Smooth muscle cell (in vitro differentiated cells): ENCODE data around the gene TLE5. TPM values are rescaled to one million over a fixed set of nuclear protein-coding genes. Genes with fewer than 3 reads are reported as not detected.

Experiments
- DNase-seq: peaks from one replicate; lab custom pipeline; 2025; ENCODE audit not compliant: unreplicated experiment; lab: John Stamatoyannopoulos, UW
- H2AFZ ChIP-seq: fragments of 200-600 bp; sonication (generic); 2 replicates; pipeline ENCODE4 v1.6.0; 2016; ENCODE audit warnings: antibody characterized with exemption, low read depth, mild to moderate bottlenecking
- H3F3A ChIP-seq: fragments of 200-600 bp; sonication (generic); 2 replicates; pipeline ENCODE4 v1.6.0; 2017; ENCODE audit warnings: antibody characterized with exemption, low read depth
- H3K27ac ChIP-seq: fragments of 200-600 bp; sonication (generic); 2 replicates; pipeline ENCODE4 v1.5.1; 2016; ENCODE audit warnings: low read depth, mild to moderate bottlenecking
- H3K27me3 ChIP-seq: fragments of 200-600 bp; sonication (generic); 2 replicates; pipeline ENCODE4 v1.6.1; 2016; ENCODE audit warnings: low read depth, mild to moderate bottlenecking
- H3K36me3 ChIP-seq: fragments of 200-600 bp; sonication (generic); 2 replicates; pipeline ENCODE4 v1.5.1; 2016; ENCODE audit warnings: low read depth
- H3K4me1 ChIP-seq: fragments of 200-600 bp; sonication (generic); 2 replicates; pipeline ENCODE4 v1.5.1; 2016; ENCODE audit warnings: low read depth
- H3K4me2 ChIP-seq: fragments of 200-600 bp; sonication (generic); 2 replicates; pipeline ENCODE4 v1.6.0; 2016; ENCODE audit warnings: mild to moderate bottlenecking
- H3K4me3 ChIP-seq: fragments of 200-600 bp; sonication (generic); 2 replicates; pipeline ENCODE4 v1.5.1; 2016; ENCODE audit warnings: mild to moderate bottlenecking
- H3K79me2 ChIP-seq: fragments of 200-600 bp; sonication (generic); 2 replicates; pipeline ENCODE4 v1.6.0; 2016; ENCODE audit warnings: low read depth, mild to moderate bottlenecking
- H3K9ac ChIP-seq: fragments of 200-600 bp; sonication (generic); 2 replicates; pipeline ENCODE4 v1.6.0; 2016; ENCODE audit warnings: low read depth
- H3K9me3 ChIP-seq: fragments of 200-600 bp; sonication (generic); replicated peaks from 2 replicates; pipeline ENCODE4 v1.5.1; 2016; ENCODE audit warnings: low read depth
- H4K20me1 ChIP-seq: fragments of 200-600 bp; sonication (generic); 2 replicates; pipeline ENCODE4 v1.6.0; 2016; ENCODE audit warnings: low read depth
- WGBS: methylation state at CpG from one replicate; pipeline ENCODE4 v1.1.7; 2016; ENCODE audit warnings: low lambda C conversion rate; 5-methylcytosine and 5-hydroxymethylcytosine counted together
- polyA plus RNA-seq: library from polyadenylated mRNA; unstranded; fragments of >200 nt; fragmentation: Nextera tagmentation; extraction: Ambion mirVana; gene quantifications from 2 replicates; pipeline ENCODE4 v1.2.1, GENCODE V29; 2016
- total RNA-seq: library from RNA; depleted of rRNA; stranded (reverse); fragments of >200 nt; gene quantifications from 2 replicates; pipeline ENCODE4 v1.2.3, GENCODE V29; 2014
- TF ChIP-seq, protein P1 (sequence below): fragments of 200-600 bp; sonication (generic); IDR thresholded peaks from 2 replicates; pipeline ENCODE4 v1.5.1; 2017; ENCODE audit warnings: borderline replicate concordance, mild to moderate bottlenecking, antibody characterized with exemption; ENCODE audit not compliant: insufficient read depth, poor library complexity, severe bottlenecking

The TLE5 gene
- total and polyA plus RNA-seq, 2 experiments from 2014 or later = 146 to 274 TPM

DNA sequence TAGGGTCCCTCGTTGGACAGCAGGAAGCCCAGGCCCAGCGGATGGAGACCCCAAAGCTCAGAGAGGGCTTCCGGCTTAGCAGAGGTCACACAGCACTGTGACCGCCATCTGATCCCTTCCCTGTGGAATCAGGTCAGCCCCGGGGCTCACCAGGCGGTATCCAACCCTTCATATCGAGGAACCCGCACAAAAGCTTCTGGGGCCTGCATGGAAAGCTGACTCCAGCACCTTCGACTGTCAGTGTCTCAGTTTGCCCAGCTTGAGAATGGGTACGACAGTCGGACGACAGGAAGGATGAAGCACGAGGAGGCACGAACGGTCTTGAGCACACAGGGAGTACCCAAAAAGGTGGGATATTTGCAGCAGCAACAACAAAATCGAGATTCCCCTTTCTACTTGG is 2.6 kb downstream of the TLE5 start:
- peaks cover 6% of the 10 kb centered on the region for H3F3A ChIP-seq
- peaks cover 7% of the 10 kb centered on the region for H3K79me2 ChIP-seq
- H2AFZ ChIP-seq = no peak overlapping the region
- no peak overlapping the region for H3K9ac ChIP-seq
- 94% methylated on average over 16 of the region's 16 CpGs for WGBS
- peaks cover 61% of the 10 kb centered on the region for H4K20me1 ChIP-seq
- no peak overlapping the region for H3K4me3 ChIP-seq
- H3K27me3 ChIP-seq = no peaks in the 10 kb centered on the region
- no peak overlapping the region for H3K4me2 ChIP-seq
- no peaks in the 10 kb centered on the region for H3K9me3 ChIP-seq
- H3K27ac ChIP-seq = no peak overlapping the region
- H3K36me3 ChIP-seq = no peaks in the 10 kb centered on the region
- no peak for DNase-seq
- H3K4me1 ChIP-seq = peaks cover 8% of the 10 kb centered on the region
- TF ChIP-seq, protein P1, sequence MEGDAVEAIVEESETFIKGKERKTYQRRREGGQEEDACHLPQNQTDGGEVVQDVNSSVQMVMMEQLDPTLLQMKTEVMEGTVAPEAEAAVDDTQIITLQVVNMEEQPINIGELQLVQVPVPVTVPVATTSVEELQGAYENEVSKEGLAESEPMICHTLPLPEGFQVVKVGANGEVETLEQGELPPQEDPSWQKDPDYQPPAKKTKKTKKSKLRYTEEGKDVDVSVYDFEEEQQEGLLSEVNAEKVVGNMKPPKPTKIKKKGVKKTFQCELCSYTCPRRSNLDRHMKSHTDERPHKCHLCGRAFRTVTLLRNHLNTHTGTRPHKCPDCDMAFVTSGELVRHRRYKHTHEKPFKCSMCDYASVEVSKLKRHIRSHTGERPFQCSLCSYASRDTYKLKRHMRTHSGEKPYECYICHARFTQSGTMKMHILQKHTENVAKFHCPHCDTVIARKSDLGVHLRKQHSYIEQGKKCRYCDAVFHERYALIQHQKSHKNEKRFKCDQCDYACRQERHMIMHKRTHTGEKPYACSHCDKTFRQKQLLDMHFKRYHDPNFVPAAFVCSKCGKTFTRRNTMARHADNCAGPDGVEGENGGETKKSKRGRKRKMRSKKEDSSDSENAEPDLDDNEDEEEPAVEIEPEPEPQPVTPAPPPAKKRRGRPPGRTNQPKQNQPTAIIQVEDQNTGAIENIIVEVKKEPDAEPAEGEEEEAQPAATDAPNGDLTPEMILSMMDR = no peak

DNA sequence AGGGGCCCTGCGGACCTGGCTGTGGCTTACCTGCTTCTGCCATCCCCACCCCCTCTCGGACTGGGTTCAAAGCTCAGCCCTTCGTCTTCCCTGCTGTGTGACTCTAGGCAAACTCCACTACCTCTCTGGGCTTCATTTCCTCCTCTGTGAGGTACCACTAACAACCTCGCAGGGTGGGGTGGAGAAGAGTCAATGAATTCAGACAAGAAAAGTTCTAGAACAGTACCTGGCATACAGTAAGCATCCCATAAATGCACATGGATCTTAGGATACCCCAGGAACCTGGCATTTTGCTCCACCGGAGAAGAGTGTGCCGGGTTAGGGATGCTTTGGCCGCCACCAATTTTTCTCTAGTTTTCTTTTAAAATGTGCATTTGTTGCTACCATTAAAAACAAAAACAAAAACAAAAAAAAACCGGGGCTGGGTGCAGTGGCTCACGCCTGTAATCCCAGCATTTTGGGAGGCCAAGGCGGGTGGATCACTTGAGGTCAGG is 3.4 kb downstream of the TLE5 start:
- H4K20me1 ChIP-seq = peaks cover 66% of the 10 kb centered on the region
- peaks cover 6% of the 10 kb centered on the region for H3F3A ChIP-seq
- TF ChIP-seq, protein P1 = no peak
- no peak overlapping the region for H3K9ac ChIP-seq
- H3K4me3 ChIP-seq = no peak overlapping the region
- WGBS = 96% methylated on average over 10 of the region's 10 CpGs
- H3K9me3 ChIP-seq = no peaks in the 10 kb centered on the region
- no peak overlapping the region for H3K27ac ChIP-seq
- no peak for DNase-seq
- no peaks in the 10 kb centered on the region for H3K36me3 ChIP-seq
- peaks cover 8% of the 10 kb centered on the region for H3K4me1 ChIP-seq
- H3K4me2 ChIP-seq = no peak overlapping the region
- no peaks in the 10 kb centered on the region for H3K27me3 ChIP-seq
- peaks cover 7% of the 10 kb centered on the region for H3K79me2 ChIP-seq
- H2AFZ ChIP-seq = no peak overlapping the region

DNA sequence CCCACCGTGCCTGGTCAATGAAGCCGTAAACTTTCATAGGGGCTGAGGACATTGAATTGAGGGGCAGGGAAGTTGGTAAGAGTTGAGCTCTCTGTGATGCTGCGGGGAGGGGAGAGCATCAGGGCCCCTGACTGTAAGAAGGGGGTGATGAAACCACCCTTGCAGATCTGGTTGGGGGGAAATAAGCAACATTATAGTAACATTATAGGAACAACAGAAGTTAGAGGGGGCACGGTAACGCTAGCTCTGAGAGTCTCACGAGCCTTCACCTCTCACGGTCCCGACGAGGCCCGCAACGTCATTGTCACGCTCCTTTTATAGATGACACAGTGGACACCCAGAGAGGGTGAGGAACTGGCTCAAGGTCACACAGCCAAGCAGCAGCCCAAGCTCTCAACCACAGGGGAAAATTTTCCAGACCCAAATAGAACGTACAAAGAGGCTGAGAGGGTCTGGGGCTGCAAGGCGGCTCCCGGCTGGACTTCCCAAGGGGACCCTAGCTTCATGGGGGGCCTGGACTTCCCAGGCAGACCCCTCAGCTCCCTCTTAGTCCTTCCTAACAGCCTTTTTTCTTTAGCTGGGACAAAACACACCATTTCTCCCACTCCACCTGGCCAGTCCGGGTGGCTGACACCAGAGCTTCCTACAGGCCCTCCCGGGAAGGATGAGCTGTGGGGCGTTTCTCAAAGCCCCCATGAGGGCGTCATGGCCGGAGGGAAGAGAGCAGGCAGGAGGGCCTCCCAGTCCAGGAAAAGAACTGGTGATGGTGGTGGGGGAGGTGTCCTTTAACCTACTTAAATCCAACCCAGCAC is 4.1 kb downstream of the TLE5 start:
- Histone ChIP-seq H3K4me3 (no peak overlapping the region), H3K4me1 (peaks cover 8% of the 10 kb centered on the region), H3K79me2 (peaks cover 7% of the 10 kb centered on the region), H3K9ac (no peak overlapping the region), H3K4me2 (no peak overlapping the region), H3K36me3 (no peaks in the 10 kb centered on the region), H2AFZ (no peak overlapping the region), H3F3A (peaks cover 6% of the 10 kb centered on the region), H4K20me1 (peaks cover 66% of the 10 kb centered on the region), H3K27ac (no peak overlapping the region), H3K27me3 (no peaks in the 10 kb centered on the region), H3K9me3 (no peaks in the 10 kb centered on the region)
- no peak for DNase-seq
- TF ChIP-seq, protein P1 = no peak
- 96% methylated on average over 20 of the region's 20 CpGs for WGBS

DNA sequence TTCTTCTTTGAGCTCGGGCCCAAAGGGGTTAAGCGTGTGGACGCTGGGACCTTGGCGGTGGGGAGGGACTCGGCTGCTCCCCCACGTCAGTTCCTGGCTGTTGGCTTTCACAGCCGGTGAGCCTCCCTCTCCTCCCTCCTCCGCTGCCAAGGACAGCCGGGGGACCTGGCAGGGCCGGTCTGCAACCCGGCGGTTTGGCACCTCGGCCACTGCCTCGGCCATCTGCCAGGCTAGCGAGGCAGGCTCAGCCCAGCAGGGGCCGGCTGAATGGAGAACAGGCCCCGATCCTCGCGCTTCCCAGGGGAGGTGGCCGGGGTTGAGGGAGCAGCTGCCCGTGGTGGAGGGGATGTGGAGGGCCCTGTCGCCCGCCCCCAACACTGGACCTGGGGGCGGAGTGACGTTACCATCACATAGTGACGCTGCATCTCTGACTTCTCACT is 5.0 kb downstream of the TLE5 start:
- Histone ChIP-seq H3K36me3 (no peaks in the 10 kb centered on the region), H4K20me1 (peaks cover 66% of the 10 kb centered on the region), H3K27me3 (no peaks in the 10 kb centered on the region), H3K27ac (no peak overlapping the region), H3K9ac (no peak overlapping the region), H3K79me2 (peaks cover 7% of the 10 kb centered on the region), H3K4me2 (no peak overlapping the region), H3K9me3 (no peaks in the 10 kb centered on the region), H2AFZ (no peak overlapping the region), H3F3A (peaks cover 6% of the 10 kb centered on the region), H3K4me3 (no peak overlapping the region), H3K4me1 (peaks cover 8% of the 10 kb centered on the region)
- TF ChIP-seq, protein P1 = no peak
- 83% methylated on average over 25 of the region's 26 CpGs for WGBS
- no peak for DNase-seq
